Neuronal stem cell (in vitro differentiated cells): ENCODE measurements around the gene CUL3.

Source experiments
- DNase-seq: peaks from one replicate; pipeline ENCODE4 v3.0.0-alpha.2; 2013; ENCODE audit warnings: low spot score
- H2AFZ ChIP-seq: one replicate; pipeline ENCODE4 v1.6.1; 2013; ENCODE audit warnings: mild to moderate bottlenecking, low read length, inconsistent platforms
- H2AK5ac ChIP-seq: 2 replicates; pipeline ENCODE4 v1.6.1; 2013; ENCODE audit warnings: low read depth, mild to moderate bottlenecking, inconsistent platforms, low read length, moderate library complexity, mixed read lengths
- H2BK120ac ChIP-seq: 2 replicates; pipeline ENCODE4 v1.6.1; 2013; ENCODE audit warnings: low read depth, mild to moderate bottlenecking, inconsistent platforms, low read length, moderate library complexity, mixed read lengths
- H2BK12ac ChIP-seq: one replicate; pipeline ENCODE4 v1.6.1; 2013; ENCODE audit warnings: low read length, inconsistent platforms
- H2BK15ac ChIP-seq: 2 replicates; pipeline ENCODE4 v1.6.1; 2013; ENCODE audit warnings: mild to moderate bottlenecking, low read length, inconsistent platforms, mixed read lengths
- H2BK5ac ChIP-seq: one replicate; pipeline ENCODE4 v1.6.1; 2013; ENCODE audit warnings: inconsistent platforms, mild to moderate bottlenecking, low read length, moderate library complexity
- H3K14ac ChIP-seq: one replicate; pipeline ENCODE4 v1.6.1; 2013; ENCODE audit warnings: low read length, inconsistent platforms
- H3K18ac ChIP-seq: 2 replicates; pipeline ENCODE4 v1.6.1; 2013; ENCODE audit warnings: low read length, inconsistent platforms
- H3K23ac ChIP-seq: 2 replicates; pipeline ENCODE4 v1.6.1; 2013; ENCODE audit warnings: low read depth, mild to moderate bottlenecking, mixed read lengths, low read length, inconsistent platforms; ENCODE audit not compliant: poor library complexity
- H3K27ac ChIP-seq: replicated peaks from 3 replicates; pipeline ENCODE4 v1.5.1; 2013; ENCODE audit warnings: low read length, inconsistent platforms
- H3K27me3 ChIP-seq, 3 experiments: 2 replicates each; pipeline ENCODE4 v1.6.1; 2013; ENCODE audit warnings: low read length in 3 of 3, mild to moderate bottlenecking in 2 of 3, inconsistent platforms in 1 of 3, low read depth in 1 of 3, mixed read lengths in 1 of 3, moderate library complexity in 1 of 3; ENCODE audit not compliant: control insufficient read depth in 3 of 3, insufficient read depth in 3 of 3
- H3K36me3 ChIP-seq, 2 donors: replicated peaks in 1 of 2; 2 replicates each; pipeline ENCODE4 v1.6.1; 2013; ENCODE audit warnings: low read length in 2 of 2; ENCODE audit not compliant: control insufficient read depth in 2 of 2, insufficient read depth in 2 of 2
- H3K4ac ChIP-seq: 2 replicates; pipeline ENCODE4 v1.6.1; 2013; ENCODE audit warnings: inconsistent platforms, mild to moderate bottlenecking, low read length, moderate library complexity
- H3K4me1 ChIP-seq, 2 donors: 1 replicate in 1 of 2; 2 replicates in 1 of 2; pipeline ENCODE4 v1.6.1; 2013; ENCODE audit warnings: low read length in 2 of 2, low read depth in 1 of 2; ENCODE audit not compliant: control insufficient read depth in 2 of 2, insufficient read depth in 1 of 2
- H3K4me2 ChIP-seq: one replicate; pipeline ENCODE4 v1.6.1; 2013; ENCODE audit warnings: mild to moderate bottlenecking, low read length, inconsistent platforms; ENCODE audit not compliant: insufficient read depth, poor library complexity, severe bottlenecking
- H3K4me3 ChIP-seq, 2 donors: 2 replicates each; pipeline ENCODE4 v1.5.1; 2013; ENCODE audit warnings: low read length in 2 of 2, mild to moderate bottlenecking in 2 of 2, inconsistent platforms in 1 of 2, moderate library complexity in 1 of 2
- H3K79me1 ChIP-seq: one replicate; pipeline ENCODE4 v1.6.1; 2013; ENCODE audit warnings: low read depth, mild to moderate bottlenecking, inconsistent platforms, low read length, moderate library complexity
- H3K9ac ChIP-seq: one replicate; pipeline ENCODE4 v1.6.1; 2013; ENCODE audit warnings: mild to moderate bottlenecking, low read depth, low read length, inconsistent platforms; ENCODE audit not compliant: poor library complexity
- H3K9me3 ChIP-seq, 2 donors: replicated peaks in 1 of 2; 2 replicates each; pipeline versions ENCODE3 to v1.6.1; 2013; ENCODE audit warnings: low read length in 2 of 2, mild to moderate bottlenecking in 2 of 2, inconsistent platforms in 1 of 2, low read depth in 1 of 2, mixed read lengths in 1 of 2, moderate library complexity in 1 of 2; ENCODE audit not compliant: control insufficient read depth in 2 of 2, insufficient read depth in 1 of 2
- H4K8ac ChIP-seq: one replicate; pipeline ENCODE4 v1.6.1; 2013; ENCODE audit warnings: low read depth, mild to moderate bottlenecking, inconsistent platforms, low read length, moderate library complexity
- H4K91ac ChIP-seq: one replicate; pipeline ENCODE4 v1.6.1; 2013; ENCODE audit warnings: low read length, low read depth, mild to moderate bottlenecking, inconsistent platforms; ENCODE audit not compliant: poor library complexity
- WGBS, 2 donors: extraction: QIAGEN DNeasy Blood & Tissue Kit; methylation state at CpG; one replicate each; pipeline ENCODE4 v1.1.7; 2013; ENCODE audit warnings: missing lambda C conversion rate in 2 of 2, mixed read lengths in 1 of 2; ENCODE audit not compliant: insufficient read length in 2 of 2, insufficient replicate concordance in 1 of 2; ENCODE audit errors: extremely low coverage in 2 of 2; 5-methylcytosine and 5-hydroxymethylcytosine counted together

CUL3 gene

DNA sequence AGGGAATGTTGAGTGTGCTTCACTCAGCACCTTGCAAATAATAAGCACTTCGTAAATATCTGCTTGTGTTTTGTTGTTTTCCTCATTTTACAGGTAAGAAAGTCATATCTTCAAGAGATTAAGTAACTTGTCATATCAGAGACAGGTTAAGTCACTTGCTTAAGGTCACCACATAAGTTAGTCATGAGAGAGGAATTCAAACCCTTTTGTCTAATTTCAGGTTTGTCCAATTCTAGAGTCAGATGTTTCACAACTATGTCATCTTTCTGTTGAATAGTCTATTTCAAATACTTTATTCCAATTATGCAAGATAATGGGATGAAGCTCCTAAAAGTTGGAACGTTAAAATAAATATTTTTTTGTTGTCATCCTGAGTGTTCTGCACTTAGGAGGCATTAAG is 13.5 kb upstream of the CUL3 start:
- H3K23ac ChIP-seq: no peak overlapping the region
- no peak overlapping the region for H3K4me2 ChIP-seq
- no peak overlapping the region for H2BK5ac ChIP-seq
- no peak overlapping the region for H3K18ac ChIP-seq
- no peaks in the 10 kb centered on the region for H3K79me1 ChIP-seq
- no peak overlapping the region for H2AK5ac ChIP-seq
- no peak overlapping the region for H2BK12ac ChIP-seq
- H3K4me3 ChIP-seq: no peak overlapping the region
- no peak overlapping the region for H2AFZ ChIP-seq
- no peak overlapping the region for H3K4ac ChIP-seq
- H4K8ac ChIP-seq: no peak overlapping the region
- no peak overlapping the region for H2BK120ac ChIP-seq
- no peak overlapping the region for H3K9ac ChIP-seq
- no peak overlapping the region for H4K91ac ChIP-seq
- H3K14ac ChIP-seq: no peak overlapping the region
- peaks cover 0 to 3% of the 10 kb centered on the region in 2 donors for H3K4me1 ChIP-seq
- H3K9me3 ChIP-seq: no peaks in the 10 kb centered on the region
- H3K27ac ChIP-seq: no peak overlapping the region
- H3K27me3 ChIP-seq: no peaks in the 10 kb centered on the region
- no peak for DNase-seq
- WGBS, 2 donors: no CpG with 5 or more reads among the region's 2 CpGs
- no peaks in the 10 kb centered on the region for H3K36me3 ChIP-seq
- H2BK15ac ChIP-seq: no peak overlapping the region

DNA sequence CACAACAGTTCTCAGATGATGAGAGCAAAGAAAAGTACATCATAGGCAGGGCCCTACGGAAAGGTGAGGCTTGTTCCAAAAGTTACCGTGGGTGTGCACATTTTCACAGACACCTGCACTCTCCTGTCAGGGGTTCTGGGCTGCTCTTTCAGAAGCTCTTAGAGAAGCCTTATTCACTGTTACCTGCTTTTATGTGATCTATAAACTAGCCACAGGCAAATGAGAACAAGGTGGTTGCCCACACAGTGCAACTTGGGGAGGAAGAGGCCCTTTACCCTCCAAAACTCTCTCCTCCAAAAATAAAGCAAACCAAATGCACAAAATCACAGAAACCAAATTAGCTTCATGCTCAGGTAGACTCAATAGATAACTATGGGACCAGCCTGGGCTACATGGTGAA is 11.1 kb upstream of the CUL3 start:
- H3K27me3 ChIP-seq: no peaks in the 10 kb centered on the region
- no CpG with 5 or more reads among the region's 2 CpGs for WGBS, 2 donors
- no peak overlapping the region for H3K4me2 ChIP-seq
- no peaks in the 10 kb centered on the region for H3K36me3 ChIP-seq
- H3K79me1 ChIP-seq: no peaks in the 10 kb centered on the region
- no peak overlapping the region for H2AFZ ChIP-seq
- no peak overlapping the region for H4K91ac ChIP-seq
- no peak overlapping the region for H2BK5ac ChIP-seq
- no peak overlapping the region for H3K18ac ChIP-seq
- DNase-seq: no peak
- no peaks in the 10 kb centered on the region for H3K9me3 ChIP-seq
- no peak overlapping the region for H2BK15ac ChIP-seq
- H2BK12ac ChIP-seq: no peak overlapping the region
- H4K8ac ChIP-seq: no peak overlapping the region
- H3K4me1 ChIP-seq: peaks cover 0 to 3% of the 10 kb centered on the region in 2 donors
- H3K9ac ChIP-seq: no peak overlapping the region
- H3K23ac ChIP-seq: no peak overlapping the region
- no peak overlapping the region for H2AK5ac ChIP-seq
- H3K27ac ChIP-seq: no peak overlapping the region
- no peak overlapping the region for H2BK120ac ChIP-seq
- no peak overlapping the region for H3K14ac ChIP-seq
- H3K4me3 ChIP-seq: no peak overlapping the region
- no peak overlapping the region for H3K4ac ChIP-seq

DNA sequence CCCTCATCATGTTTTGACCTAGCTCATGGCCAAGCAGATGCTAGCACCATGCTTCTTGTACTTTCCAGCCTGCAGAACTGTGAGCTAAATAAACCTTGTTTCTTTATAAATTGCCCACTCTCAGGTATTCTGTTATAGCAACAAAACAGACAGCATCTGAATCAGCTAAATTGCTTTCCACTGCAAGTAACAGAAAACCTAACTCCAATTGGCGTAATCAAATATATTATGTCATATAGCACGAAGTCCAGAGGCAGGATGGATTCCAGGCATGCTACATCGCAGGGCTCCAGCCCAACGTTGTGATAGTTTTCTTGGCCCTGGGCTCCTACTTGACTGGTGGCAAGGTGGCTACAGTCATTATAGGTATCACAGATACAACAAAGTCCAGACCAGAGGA is 10.4 kb upstream of the CUL3 start:
- Histone ChIP-seq H3K27me3 (no peaks in the 10 kb centered on the region), H4K8ac (no peak overlapping the region), H2BK120ac (no peak overlapping the region), H3K4me1 (peaks cover 0 to 3% of the 10 kb centered on the region in 2 donors), H3K18ac (no peak overlapping the region), H3K4me3 (no peak overlapping the region), H3K23ac (no peak overlapping the region), H3K9ac (no peak overlapping the region), H3K4me2 (no peak overlapping the region), H3K4ac (no peak overlapping the region), H3K79me1 (no peaks in the 10 kb centered on the region), H2BK5ac (no peak overlapping the region), H3K14ac (no peak overlapping the region), H3K9me3 (no peaks in the 10 kb centered on the region), H2BK15ac (no peak overlapping the region), H4K91ac (no peak overlapping the region), H3K27ac (no peak overlapping the region), H2AK5ac (no peak overlapping the region), H3K36me3 (no peaks in the 10 kb centered on the region), H2BK12ac (no peak overlapping the region), H2AFZ (no peak overlapping the region)
- no peak for DNase-seq
- no CpG with 5 or more reads among the region's 4 CpGs for WGBS, 2 donors

DNA sequence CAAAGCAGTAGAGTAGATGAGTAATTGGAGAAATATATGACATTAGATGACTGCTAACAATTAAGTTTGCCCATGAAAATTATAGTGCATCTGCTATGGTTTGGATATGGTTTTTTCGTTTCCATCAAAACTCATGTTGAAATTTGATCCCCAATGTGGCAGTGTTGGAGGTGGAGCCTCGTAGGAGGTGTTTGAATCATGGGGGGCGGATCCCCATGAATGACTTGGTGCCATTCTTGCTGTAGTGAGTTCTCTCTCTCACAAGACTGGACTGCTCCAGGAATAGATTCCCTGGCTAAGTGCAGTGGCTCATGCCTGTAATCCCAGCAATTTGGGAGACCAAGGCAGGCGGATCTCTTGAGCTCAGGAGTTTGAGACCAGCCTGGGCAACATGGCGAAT is 9.7 kb upstream of the CUL3 start:
- Histone ChIP-seq H3K9ac (no peak overlapping the region), H3K27ac (no peak overlapping the region), H3K18ac (no peak overlapping the region), H3K4me3 (no peak overlapping the region), H2BK12ac (no peak overlapping the region), H3K14ac (no peak overlapping the region), H3K4me1 (peaks cover 0 to 3% of the 10 kb centered on the region in 2 donors), H4K8ac (peak overlapping the region; percentile 31), H3K27me3 (no peaks in the 10 kb centered on the region), H4K91ac (no peak overlapping the region), H3K79me1 (no peaks in the 10 kb centered on the region), H3K23ac (no peak overlapping the region), H2BK15ac (no peak overlapping the region), H3K9me3 (no peaks in the 10 kb centered on the region), H2AFZ (no peak overlapping the region), H2BK120ac (no peak overlapping the region), H2AK5ac (no peak overlapping the region), H3K4me2 (no peak overlapping the region), H3K4ac (no peak overlapping the region), H3K36me3 (no peaks in the 10 kb centered on the region), H2BK5ac (no peak overlapping the region)
- WGBS, 2 donors: no CpG with 5 or more reads among the region's 5 CpGs
- no peak for DNase-seq
